CD4-positive, alpha-beta T cell treated with Interferon gamma for 1 hour (primary cell): ENCODE measurements around the gene DYNLT3.

Experiments used
- DNase-seq: peaks from one replicate; pipeline ENCODE4 v3.0.0-alpha.2; 2020

The DYNLT3 gene

GRCh38 chrX:37846934-37847732 is at the start of gene DYNLT3:
TSS of gene DYNLT3 (minus strand) at chrX:37847571. CDS start at chrX:37847510, 61 bp downstream.
- peak; percentile 86 for DNase-seq

- no peak for DNase-seq
Observed at GRCh38 chrX:37896511-37896890, 49.1 kb upstream of the DYNLT3 start.

- no peak for DNase-seq
Observed at GRCh38 chrX:37895795-37896510, 48.6 kb upstream of the DYNLT3 start.

- DNase-seq = no peak
Observed at GRCh38 chrX:37894725-37895124, 47.4 kb upstream of the DYNLT3 start.

- no peak for DNase-seq
Observed at GRCh38 chrX:37888010-37888409, 40.6 kb upstream of the DYNLT3 start.

- no peak for DNase-seq
Observed at GRCh38 chrX:37887347-37887746, 40.0 kb upstream of the DYNLT3 start.

- no peak for DNase-seq
Observed at GRCh38 chrX:37883196-37883595, 35.8 kb upstream of the DYNLT3 start.

GRCh38 chrX:37879692-37880091 is 32.3 kb upstream of the DYNLT3 start:
- DNase-seq = no peak

- no peak for DNase-seq
Observed at GRCh38 chrX:37876716-37877115, 29.3 kb upstream of the DYNLT3 start.

GRCh38 chrX:37875675-37876074 is 28.3 kb upstream of the DYNLT3 start:
- DNase-seq = no peak

GRCh38 chrX:37873220-37873619 is 25.8 kb upstream of the DYNLT3 start:
- DNase-seq = no peak

GRCh38 chrX:37872303-37872655 is 24.9 kb upstream of the DYNLT3 start:
- DNase-seq = no peak

GRCh38 chrX:37871626-37872302 is 24.4 kb upstream of the DYNLT3 start:
- no peak for DNase-seq

- no peak for DNase-seq
Observed at GRCh38 chrX:37867536-37868153, 20.3 kb upstream of the DYNLT3 start.

GRCh38 chrX:37863728-37864127 is 16.4 kb upstream of the DYNLT3 start:
- no peak for DNase-seq

GRCh38 chrX:37862851-37863250 is 15.5 kb upstream of the DYNLT3 start:
- no peak for DNase-seq

- DNase-seq = no peak
Observed at GRCh38 chrX:37860721-37861120, 13.3 kb upstream of the DYNLT3 start.

GRCh38 chrX:37854748-37855147 is 7.4 kb upstream of the DYNLT3 start:
- DNase-seq = no peak

GRCh38 chrX:37854148-37854547 is 6.8 kb upstream of the DYNLT3 start:
- no peak for DNase-seq

GRCh38 chrX:37847733-37848197 is 394 bp upstream of the DYNLT3 start:
- no peak for DNase-seq

- no peak for DNase-seq
Observed at GRCh38 chrX:37846558-37846933, 825 bp downstream of the DYNLT3 start.

- DNase-seq = no peak
Observed at GRCh38 chrX:37846141-37846540, 1.2 kb downstream of the DYNLT3 start.

GRCh38 chrX:37844622-37845021 is 2.7 kb downstream of the DYNLT3 start:
- no peak for DNase-seq
